GM21737 (cell line): Measurements from ENCODE around the gene NAP1L5.

Experiments used
- ATAC-seq: cut with Tn5 transposase; IDR thresholded peaks from one replicate; pipeline ENCODE4 v1.9.1; 2021; ENCODE audit warnings: mild to moderate bottlenecking, moderate library complexity; ENCODE audit not compliant: unreplicated experiment

The NAP1L5 gene

GRCh38 chr4:88722828-88723227 is 25.2 kb upstream of the NAP1L5 start:
- no peak for ATAC-seq

- no peak for ATAC-seq
Measured at GRCh38 chr4:88722276-88722780, 24.7 kb upstream of the NAP1L5 start.

GRCh38 chr4:88720451-88721428 is 23.1 kb upstream of the NAP1L5 start:
- no peak for ATAC-seq

GRCh38 chr4:88719381-88719780 is 21.8 kb upstream of the NAP1L5 start:
- ATAC-seq: no peak

- no peak for ATAC-seq
Measured at GRCh38 chr4:88718098-88718497, 20.5 kb upstream of the NAP1L5 start.

- ATAC-seq: no peak
Measured at GRCh38 chr4:88713782-88714181, 16.2 kb upstream of the NAP1L5 start.

GRCh38 chr4:88709989-88710388 is 12.4 kb upstream of the NAP1L5 start:
- no peak for ATAC-seq

- ATAC-seq: no peak
Measured at GRCh38 chr4:88706574-88706973, 8.9 kb upstream of the NAP1L5 start.

- no peak for ATAC-seq
Measured at GRCh38 chr4:88705805-88706492, 8.3 kb upstream of the NAP1L5 start.

- no peak for ATAC-seq
Measured at GRCh38 chr4:88705223-88705622, 7.6 kb upstream of the NAP1L5 start.

- ATAC-seq: no peak
Measured at GRCh38 chr4:88702782-88703181, 5.2 kb upstream of the NAP1L5 start.

GRCh38 chr4:88698519-88698918 is 890 bp upstream of the NAP1L5 start:
- no peak for ATAC-seq

- ATAC-seq: peak; percentile 32
Measured at GRCh38 chr4:88697141-88697540, 488 bp downstream of the NAP1L5 start.

- ATAC-seq: no peak
Measured at GRCh38 chr4:88696630-88697029, 999 bp downstream of the NAP1L5 start.

GRCh38 chr4:88693792-88694191 is 3.8 kb downstream of the NAP1L5 start:
- ATAC-seq: no peak

- ATAC-seq: no peak
Measured at GRCh38 chr4:88690355-88690754, 7.3 kb downstream of the NAP1L5 start.

- no peak for ATAC-seq
Measured at GRCh38 chr4:88681209-88681608, 16.4 kb downstream of the NAP1L5 start.

GRCh38 chr4:88675543-88675942 is 22.1 kb downstream of the NAP1L5 start:
- ATAC-seq: no peak

- no peak for ATAC-seq
Measured at GRCh38 chr4:88674979-88675378, 22.6 kb downstream of the NAP1L5 start.

GRCh38 chr4:88674565-88674964 is 23.1 kb downstream of the NAP1L5 start:
- no peak for ATAC-seq

- no peak for ATAC-seq
Measured at GRCh38 chr4:88673886-88674285, 23.7 kb downstream of the NAP1L5 start.

GRCh38 chr4:88672987-88673386 is 24.6 kb downstream of the NAP1L5 start:
- no peak for ATAC-seq
